Measurements from ENCODE around the gene TMEM212. TPM values are rescaled to one million over a fixed set of nuclear protein-coding genes. Genes with fewer than 3 reads are reported as not detected.
"Not testable (repeated sequence)": the region's sequence is repeated elsewhere in the genome, so short reads cannot be mapped to it uniquely, and the experiment has no call there.

TMEM212 gene
- total RNA-seq, 1 experiment from 2014 or later = not detected

DNA sequence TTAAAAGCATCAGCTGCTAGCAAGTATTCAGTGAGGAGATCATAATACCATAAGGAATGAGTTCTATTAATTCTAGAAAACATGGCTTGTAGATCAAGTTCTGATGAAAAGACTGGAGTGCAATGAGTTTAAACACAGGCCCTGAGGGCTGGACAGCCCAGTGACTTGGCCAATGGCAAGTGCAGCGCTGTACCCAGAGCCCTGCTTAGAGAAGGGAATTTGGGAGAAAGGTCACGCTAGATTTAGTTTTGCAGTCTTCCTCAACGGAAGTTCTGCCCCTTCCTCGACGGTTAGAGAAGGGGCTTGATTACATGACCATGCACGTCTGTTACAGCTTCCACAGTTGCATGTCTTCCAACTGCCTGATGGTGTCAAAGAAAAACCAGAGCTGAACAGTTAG lies 4.0 kb downstream of the TMEM212 start:
- Histone ChIP-seq H3K27ac (no peak overlapping the region), H3K4me3 (no peak overlapping the region), H3K27me3 (replicated peaks) (no peaks in the 10 kb centered on the region), H3K4me1 (replicated peaks) (peaks cover 25% of the 10 kb centered on the region), H3K9me3 (replicated peaks) (no peaks in the 10 kb centered on the region), H3K36me3 (no peaks in the 10 kb centered on the region)
- no peak for DNase-seq (ENCODE audit: low read depth in 1 of 2, low spot score in 2 of 2)

DNA sequence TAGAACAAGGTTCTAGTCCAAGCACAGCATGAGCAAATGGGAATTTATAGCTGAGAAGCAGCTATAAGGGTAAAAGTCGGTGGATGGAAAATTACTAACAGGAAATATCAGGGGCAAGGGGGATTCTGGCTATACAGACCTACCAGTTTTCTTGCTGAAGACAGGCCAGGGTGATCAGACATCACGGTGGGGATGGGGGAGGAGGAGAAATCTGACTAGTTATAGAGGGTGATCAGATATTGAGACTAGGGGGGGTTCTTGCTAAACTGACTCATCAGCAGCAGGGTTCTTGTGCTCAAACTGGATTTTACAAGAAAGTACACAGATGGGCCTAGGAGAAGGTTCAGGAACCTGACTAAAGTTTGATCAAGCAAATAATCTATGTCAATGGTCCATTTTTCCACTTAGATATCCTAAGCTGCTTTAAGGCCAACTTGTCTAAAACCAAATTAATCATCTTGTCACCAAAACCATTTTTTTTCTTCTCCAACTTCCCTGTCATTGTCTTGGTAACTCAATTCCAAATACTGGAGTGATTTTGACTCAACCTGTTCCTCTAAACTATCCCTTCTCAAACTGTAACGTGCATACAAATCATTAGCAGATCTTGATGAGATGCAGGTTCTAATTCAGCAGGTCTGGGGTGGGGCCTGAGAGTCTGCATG lies 4.6 kb downstream of the TMEM212 start:
- no peak for DNase-seq (ENCODE audit: low read depth in 1 of 2, low spot score in 2 of 2)
- no peak overlapping the region for H3K4me3 ChIP-seq
- H3K27me3 ChIP-seq (replicated peaks) = no peaks in the 10 kb centered on the region
- H3K36me3 ChIP-seq = no peaks in the 10 kb centered on the region
- H3K9me3 ChIP-seq (replicated peaks) = no peaks in the 10 kb centered on the region
- peaks cover 20% of the 10 kb centered on the region for H3K4me1 ChIP-seq (replicated peaks)
- H3K27ac ChIP-seq = no peak overlapping the region

DNA sequence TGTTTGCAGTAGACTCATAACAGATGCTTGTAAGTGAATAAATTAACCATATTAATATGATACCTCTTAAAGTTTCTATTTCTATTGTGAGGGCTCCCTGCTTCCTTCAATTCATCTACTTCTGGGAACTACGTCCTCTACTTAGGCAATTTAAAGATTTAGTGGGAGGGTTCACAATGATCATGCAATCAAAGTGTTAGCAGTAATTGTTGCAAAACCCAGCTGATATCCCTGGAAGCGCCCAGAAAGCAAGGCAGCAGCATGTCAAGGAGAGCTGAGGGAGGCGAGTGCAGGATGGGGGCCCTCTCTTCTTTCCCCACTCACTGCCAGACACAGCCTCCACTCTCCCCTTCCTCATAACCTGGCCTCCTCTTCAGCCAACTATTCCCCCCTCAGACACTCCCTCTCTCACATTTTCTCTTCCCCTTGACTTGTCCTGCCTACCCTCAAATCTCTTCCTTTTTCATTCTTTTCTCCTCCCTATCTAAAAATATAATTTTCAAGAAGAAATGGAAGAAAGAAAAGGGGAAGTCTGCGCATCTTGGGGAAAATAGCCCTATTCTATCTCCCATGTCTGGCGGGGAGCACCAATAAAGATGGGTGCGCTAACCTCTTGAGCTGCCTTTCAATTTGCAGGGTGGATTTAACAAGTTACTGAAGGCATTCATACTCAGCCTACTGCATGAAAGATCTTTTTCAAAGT lies 6.6 kb downstream of the TMEM212 start:
- H3K27me3 ChIP-seq (replicated peaks) = no peaks in the 10 kb centered on the region
- no peak for DNase-seq (ENCODE audit: low read depth in 1 of 2, low spot score in 2 of 2)
- H3K4me1 ChIP-seq (replicated peaks) = peaks cover 9% of the 10 kb centered on the region
- no peak overlapping the region for H3K27ac ChIP-seq
- H3K9me3 ChIP-seq (replicated peaks) = peaks cover 5% of the 10 kb centered on the region
- no peaks in the 10 kb centered on the region for H3K36me3 ChIP-seq
- H3K4me3 ChIP-seq = no peak overlapping the region

DNA sequence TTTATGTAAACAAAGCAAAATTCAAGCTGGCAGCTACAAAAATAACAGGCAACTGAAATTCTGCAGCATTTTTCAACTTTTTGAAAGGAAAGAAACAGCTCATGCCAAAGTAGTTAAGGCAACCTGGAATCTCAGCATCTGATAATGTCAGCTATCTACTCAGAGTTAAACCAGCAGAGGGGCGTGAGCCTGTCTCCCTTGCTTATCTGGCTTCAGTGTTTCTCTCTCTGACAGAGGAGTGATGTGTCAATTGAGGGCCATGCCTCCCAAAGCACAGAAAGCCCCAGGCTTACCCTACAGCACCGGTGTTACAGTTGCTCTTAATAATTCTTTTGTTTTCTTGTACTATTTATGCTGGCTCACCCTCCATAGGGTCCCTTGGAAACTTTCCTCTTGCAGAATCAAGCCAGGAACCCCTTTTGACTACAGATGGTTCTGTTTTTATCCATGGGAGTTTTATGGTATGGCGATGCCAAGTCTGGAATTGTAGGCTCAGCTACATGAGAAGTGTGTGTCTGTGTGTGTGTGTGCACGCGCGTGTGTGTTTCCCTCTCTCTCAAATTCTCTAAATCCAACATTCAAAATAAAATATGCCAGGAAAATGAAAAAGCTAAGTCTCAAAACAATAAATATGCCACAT lies 7.3 kb downstream of the TMEM212 start:
- DNase-seq (ENCODE audit: low read depth in 1 of 2, low spot score in 2 of 2) = no peak
- Histone ChIP-seq H3K36me3 (no peaks in the 10 kb centered on the region), H3K4me1 (replicated peaks) (0 out of 2 replicates have a peak, but pooled peaks cover 6% of the 10 kb centered on the region), H3K27ac (no peak overlapping the region), H3K4me3 (no peak overlapping the region), H3K9me3 (replicated peaks) (peaks cover 5% of the 10 kb centered on the region), H3K27me3 (replicated peaks) (no peaks in the 10 kb centered on the region)

DNA sequence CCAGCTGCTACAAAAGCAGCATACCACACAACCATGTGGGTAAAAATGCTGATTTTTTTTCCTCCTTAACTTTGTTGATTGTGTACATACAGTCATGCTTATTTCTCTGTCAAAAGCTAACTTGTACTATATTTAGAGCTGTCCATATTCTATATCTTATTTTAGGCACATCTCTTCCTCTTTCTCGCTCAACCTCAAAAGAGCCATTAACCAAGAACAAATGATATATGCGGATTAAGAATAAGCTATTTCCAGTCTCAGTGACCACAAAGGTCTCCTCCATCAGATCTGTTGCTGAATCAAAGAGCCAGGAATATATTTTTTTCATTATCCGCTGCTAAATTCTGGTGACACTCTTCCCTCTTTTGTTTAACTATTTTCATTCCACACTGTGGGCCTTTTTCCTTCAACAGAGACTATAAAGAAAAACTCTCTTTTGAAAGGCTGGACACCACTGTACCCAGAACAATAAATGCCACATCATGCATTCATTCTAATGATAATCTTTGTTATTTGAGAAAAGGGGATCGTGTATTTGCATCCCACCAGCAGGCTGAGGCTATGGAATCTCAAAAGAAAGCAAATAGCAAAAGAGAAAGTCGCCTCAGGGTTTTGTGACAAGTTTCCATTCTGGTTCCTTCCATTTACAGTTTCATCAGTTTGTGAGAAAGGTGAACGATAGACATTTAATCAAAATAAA lies 8.0 kb downstream of the TMEM212 start:
- no peak overlapping the region for H3K27ac ChIP-seq
- H3K4me3 ChIP-seq = no peak overlapping the region
- no peaks in the 10 kb centered on the region for H3K27me3 ChIP-seq (replicated peaks)
- H3K9me3 ChIP-seq (replicated peaks) = peaks cover 5% of the 10 kb centered on the region
- H3K36me3 ChIP-seq = no peaks in the 10 kb centered on the region
- H3K4me1 ChIP-seq (replicated peaks) = 0 out of 2 replicates have a peak, but pooled peaks cover 6% of the 10 kb centered on the region
- no peak for DNase-seq (ENCODE audit: low read depth in 1 of 2, low spot score in 2 of 2)

DNA sequence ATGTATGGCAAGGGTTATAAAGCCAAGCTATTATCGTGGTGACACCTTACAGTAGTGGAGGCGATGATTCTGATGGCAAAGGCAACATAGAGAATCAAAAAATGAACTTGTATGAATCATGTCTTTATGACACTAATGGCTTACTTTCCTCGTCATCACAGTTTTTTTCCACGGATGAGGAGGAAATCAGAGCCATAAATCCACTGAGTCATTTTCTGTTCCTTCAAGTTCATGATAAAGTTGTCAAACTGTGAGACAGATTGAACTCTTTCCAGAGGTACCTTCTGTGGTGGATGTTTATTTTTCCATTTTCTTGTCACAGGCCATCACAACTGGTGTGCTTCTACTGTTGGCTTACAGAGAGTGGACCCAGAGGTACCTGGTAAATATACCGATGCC lies 8.5 kb downstream of the TMEM212 start:
- no peak for DNase-seq (ENCODE audit: low read depth in 1 of 2, low spot score in 2 of 2)
- H3K27ac ChIP-seq = no peak overlapping the region

DNA sequence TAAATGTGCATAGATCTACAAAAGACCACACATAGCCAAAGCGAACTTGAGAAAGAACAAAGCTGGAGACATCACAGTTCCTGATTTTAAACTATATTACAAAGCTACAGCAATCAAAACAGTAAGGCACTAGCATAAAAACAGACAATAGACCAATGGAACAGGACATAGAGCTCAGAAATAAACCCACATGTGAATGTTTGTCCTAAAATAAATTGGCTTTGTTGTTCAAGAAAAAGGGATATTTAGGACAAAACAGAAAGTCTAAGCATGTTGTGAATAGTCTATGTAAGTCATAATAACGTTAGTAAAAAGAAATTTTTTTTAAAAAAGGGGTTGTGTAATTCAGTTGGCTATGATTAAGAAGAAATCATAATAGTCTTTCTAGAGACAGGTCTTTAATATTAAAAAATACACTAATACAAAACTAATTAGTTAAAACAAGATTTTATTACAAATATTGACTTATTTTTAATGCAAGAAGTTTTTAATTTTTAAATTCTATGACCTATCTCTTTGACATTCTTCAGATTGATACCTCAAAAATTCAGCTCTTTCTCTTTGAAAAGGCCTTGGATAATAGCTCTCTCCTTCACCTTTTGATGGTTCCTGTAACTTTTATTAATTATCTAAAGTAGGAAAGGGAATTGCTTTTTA lies 11.6 kb downstream of the TMEM212 start:
- Histone ChIP-seq H3K4me3 (no peak overlapping the region), H3K36me3 (no peaks in the 10 kb centered on the region), H3K9me3 (replicated peaks) (peaks cover 5% of the 10 kb centered on the region), H3K4me1 (replicated peaks) (no peaks in the 10 kb centered on the region), H3K27ac (no peak overlapping the region), H3K27me3 (replicated peaks) (no peaks in the 10 kb centered on the region)
- no peak for DNase-seq (ENCODE audit: low read depth in 1 of 2, low spot score in 2 of 2)

More for the DNA sequence above, 8.5 kb downstream of the TMEM212 start:
- Histone ChIP-seq H3K4me1 (replicated peaks) (0 out of 2 replicates have a peak, but pooled peaks cover under 1% of the 10 kb centered on the region), H3K27me3 (replicated peaks) (no peaks in the 10 kb centered on the region), H3K36me3 (no peaks in the 10 kb centered on the region), H3K4me3 (no peak overlapping the region), H3K9me3 (replicated peaks) (peaks cover 5% of the 10 kb centered on the region)

DNA sequence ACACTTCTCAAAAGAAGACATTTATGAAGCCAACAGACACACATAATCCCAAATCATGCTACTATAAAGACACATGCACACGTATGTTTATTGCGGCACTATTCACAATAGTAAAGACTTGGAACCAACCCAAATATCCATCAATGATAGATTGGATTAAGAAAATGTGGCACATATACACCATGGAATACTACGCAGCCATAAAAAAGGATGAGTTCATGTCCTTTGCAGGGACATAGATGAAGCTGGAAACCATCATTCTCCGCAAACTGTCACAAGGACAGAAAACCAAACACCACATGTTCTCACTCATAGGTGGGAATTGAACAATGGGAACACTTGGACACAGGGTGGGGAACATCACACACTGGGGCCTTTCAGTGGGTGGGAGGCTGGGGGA lies 15.6 kb downstream of the TMEM212 start:
- DNase-seq (ENCODE audit: low read depth in 1 of 2, low spot score in 2 of 2); H3K4me3 ChIP-seq; H3K9me3 ChIP-seq (replicated peaks): not testable (repeated sequence)

DNA sequence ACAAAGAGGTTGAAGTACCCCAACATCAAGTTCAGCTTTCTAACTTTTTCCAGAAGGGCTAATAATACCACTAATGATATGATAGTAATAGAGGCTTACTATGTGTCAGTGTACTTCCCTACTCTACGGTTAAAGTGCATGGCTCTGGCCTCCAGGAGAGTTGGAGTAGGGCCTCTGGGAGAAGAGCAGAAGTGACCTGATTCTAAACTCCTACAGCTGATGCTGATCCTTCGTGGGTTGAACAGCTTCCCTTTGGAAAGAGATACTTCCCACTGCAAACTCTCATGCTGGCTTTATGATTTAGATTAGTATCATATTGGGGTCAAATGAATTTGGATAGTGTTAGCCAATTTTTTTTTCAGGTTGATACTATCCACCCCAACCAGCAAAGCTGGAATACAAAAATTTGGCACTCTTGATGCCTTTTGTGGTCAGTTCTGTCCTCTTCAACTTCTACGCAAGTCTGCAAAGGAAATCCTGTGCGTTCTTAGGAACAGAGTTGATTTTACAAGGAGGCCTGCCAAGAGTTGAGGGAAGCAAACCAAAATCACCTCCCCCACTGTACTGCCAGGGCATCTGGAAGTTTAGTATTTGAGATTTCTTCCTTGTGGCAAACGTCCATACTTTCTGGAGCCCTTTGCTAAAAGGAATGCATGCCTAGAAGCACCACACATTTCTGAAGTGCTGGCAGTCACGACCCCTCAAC lies 17.8 kb downstream of the TMEM212 start:
- Histone ChIP-seq H3K4me3 (no peak overlapping the region), H3K27ac (no peak overlapping the region), H3K27me3 (replicated peaks) (no peaks in the 10 kb centered on the region), H3K36me3 (no peaks in the 10 kb centered on the region), H3K9me3 (replicated peaks) (no peaks in the 10 kb centered on the region), H3K4me1 (replicated peaks) (peaks cover 19% of the 10 kb centered on the region)
- DNase-seq (ENCODE audit: low read depth in 1 of 2, low spot score in 2 of 2) = no peak

More for the DNA sequence above, 15.6 kb downstream of the TMEM212 start:
- not testable (repeated sequence) for H3K27me3 ChIP-seq (replicated peaks); H3K27ac ChIP-seq; H3K36me3 ChIP-seq
- H3K4me1 ChIP-seq (replicated peaks) = peaks cover 13% of the 10 kb centered on the region

DNA sequence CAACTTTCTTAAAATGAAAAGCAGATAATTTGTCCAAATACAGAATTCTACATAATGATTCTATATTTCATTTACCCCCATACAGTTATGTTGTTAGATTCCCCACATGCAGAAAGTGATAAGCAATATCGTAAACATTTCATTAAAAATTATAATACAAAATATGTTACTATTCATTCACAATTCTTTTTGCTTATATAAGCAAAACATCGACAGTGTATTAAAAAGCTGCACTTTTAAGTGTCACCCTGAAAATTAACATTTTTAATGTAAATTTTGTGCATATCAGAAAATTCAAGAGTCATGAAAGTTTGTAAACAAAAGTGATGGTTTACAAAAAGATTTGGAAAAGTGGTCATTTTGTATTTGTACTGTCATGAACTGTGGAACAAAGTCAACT lies 19.2 kb downstream of the TMEM212 start:
- no peaks in the 10 kb centered on the region for H3K36me3 ChIP-seq
- peaks cover 19% of the 10 kb centered on the region for H3K4me1 ChIP-seq (replicated peaks)
- no peak overlapping the region for H3K4me3 ChIP-seq
- no peaks in the 10 kb centered on the region for H3K27me3 ChIP-seq (replicated peaks)
- H3K9me3 ChIP-seq (replicated peaks) = no peaks in the 10 kb centered on the region
- DNase-seq (ENCODE audit: low read depth in 1 of 2, low spot score in 2 of 2) = no peak
- H3K27ac ChIP-seq = no peak overlapping the region

DNA sequence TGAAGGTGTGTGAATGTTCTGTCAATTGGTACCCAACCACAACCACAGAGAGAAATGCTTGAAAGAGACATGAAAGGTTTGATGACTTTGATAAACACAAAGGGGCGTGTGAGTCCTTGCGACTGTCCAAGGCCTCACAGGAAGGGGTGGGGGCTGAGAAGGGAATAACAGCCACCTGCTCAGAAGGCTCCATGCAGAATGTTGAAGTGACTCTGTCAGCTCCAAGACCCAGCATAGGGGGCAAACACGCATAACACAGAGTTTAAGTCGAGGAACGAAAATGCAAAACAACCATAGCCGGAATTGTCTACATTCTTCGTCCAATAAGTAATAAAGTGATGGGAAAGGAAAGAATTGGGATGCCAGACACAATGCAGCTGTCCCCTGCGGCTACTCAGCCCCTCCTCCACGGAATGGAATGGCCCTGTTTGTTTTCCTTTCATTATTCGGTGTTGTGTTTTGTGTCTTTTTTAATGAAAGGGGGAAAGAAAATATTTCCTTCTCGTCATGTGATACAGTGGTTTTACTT lies 19.9 kb downstream of the TMEM212 start:
- no peaks in the 10 kb centered on the region for H3K9me3 ChIP-seq (replicated peaks)
- H3K36me3 ChIP-seq = no peaks in the 10 kb centered on the region
- DNase-seq (ENCODE audit: low read depth in 1 of 2, low spot score in 2 of 2) = peak; percentile 62 to 88
- H3K27ac ChIP-seq = peak overlapping the region; percentile 72
- H3K4me3 ChIP-seq = peak overlapping the region; percentile 22
- H3K27me3 ChIP-seq (replicated peaks) = no peaks in the 10 kb centered on the region
- H3K4me1 ChIP-seq (replicated peaks) = peaks cover 19% of the 10 kb centered on the region

DNA sequence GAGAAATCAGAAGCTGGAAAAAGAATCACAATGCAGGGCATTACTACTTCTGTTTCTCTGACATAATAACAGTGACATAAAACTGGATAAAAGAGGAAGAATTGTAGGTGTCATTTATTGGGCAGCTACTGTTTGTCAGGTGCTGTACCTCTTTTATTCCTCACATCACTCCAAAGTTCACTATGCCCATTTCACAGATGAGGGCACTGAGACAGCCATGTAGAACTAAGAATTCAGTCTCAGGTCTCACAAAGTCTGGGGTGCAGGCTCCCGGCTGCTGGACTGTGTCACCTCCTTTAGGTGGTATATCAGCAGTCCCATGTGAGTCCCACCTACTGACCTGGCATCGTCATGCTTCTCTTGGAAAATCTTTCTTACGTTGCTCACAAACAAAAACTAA lies 20.8 kb downstream of the TMEM212 start:
- Histone ChIP-seq H3K27ac (peak overlapping the region; percentile 72), H3K9me3 (replicated peaks) (no peaks in the 10 kb centered on the region), H3K36me3 (no peaks in the 10 kb centered on the region), H3K4me1 (replicated peaks) (peaks cover 19% of the 10 kb centered on the region), H3K4me3 (no peak overlapping the region), H3K27me3 (replicated peaks) (no peaks in the 10 kb centered on the region)
- no peak for DNase-seq (ENCODE audit: low read depth in 1 of 2, low spot score in 2 of 2)

Measured in SJSA1 (cell line).